K562 (cell line): ENCODE measurements around the gene E2F3. TPM values are rescaled to one million over a fixed set of nuclear protein-coding genes. Genes with fewer than 3 reads are reported as not detected.

Source experiments
- ATAC-seq: fragments of 200-7000 bp; cut with Tn5 transposase; 3 replicates; pipeline ENCODE4 v1.9.1; 2020; ENCODE audit warnings: moderate library complexity
- BruUV-seq: library from RNA; stranded (reverse); fragments of 400-500 nt; replicated peaks from 2 replicates; lab custom pipeline; 2021; lab: Mats Ljungman, UMichigan
- CTCF ChIA-PET: fragments of 300-600 bp; formaldehyde crosslinking; extraction: SDS; loops from one replicate; lab custom pipeline; 2021; ENCODE audit warnings: low intra/inter-chr PET ratio; lab: Yijun Ruan, JAX
- POLR2A ChIA-PET: fragments of 300-600, 350-650 bp; sonication (Branson Sonifier 250); formaldehyde crosslinking; extraction: SDS; loops from one replicate; lab custom pipeline; 2021; ENCODE audit warnings: antibody characterized with exemption, inconsistent platforms; lab: Yijun Ruan, JAX
- DNase-seq, 4 experiments: peaks; one replicate each; pipeline versions ENCODE4 v3.0.0 to v3.0.0-alpha.2; 2011 to 2018; ENCODE audit warnings: low spot score in 3 of 4, mixed read lengths in 3 of 4; ENCODE audit errors: extremely low read depth in 1 of 4
- FAIRE-seq: peaks from 2 replicates; lab custom pipeline; 2011; peaks lifted over from hg19 to GRCh38; lab: Jason Lieb, UNC
- H2AFZ ChIP-seq: 2 replicates; pipeline ENCODE4 v1.6.0; 2011; ENCODE audit warnings: low read depth, low read length, control low read depth, inconsistent platforms
- H3K27ac ChIP-seq: fragments of 200-600 bp; 3 replicates; pipeline ENCODE4 v1.8.0; 2011; ENCODE audit warnings: low read depth, mild to moderate bottlenecking, control low read depth, inconsistent platforms, low read length, moderate library complexity, mixed read lengths; ENCODE audit errors: extremely low read depth
- H3K27me3 ChIP-seq, 2 experiments: fragments of 300-600 bp in 1 of 2; 2 replicates in 1 of 2; 3 replicates in 1 of 2; pipeline versions ENCODE4 v1.6.0 to v1.8.0; 2011; ENCODE audit warnings: inconsistent platforms in 2 of 2, low read length in 2 of 2, mild to moderate bottlenecking in 1 of 2, mixed read lengths in 1 of 2, moderate library complexity in 1 of 2; ENCODE audit not compliant: control insufficient read depth in 2 of 2, insufficient read depth in 2 of 2
- H3K36me3 ChIP-seq: fragments of 300-600 bp; 3 replicates; pipeline ENCODE4 v1.8.0; 2011; ENCODE audit warnings: mild to moderate bottlenecking, low read length, inconsistent platforms; ENCODE audit not compliant: control insufficient read depth, insufficient read depth
- H3K4me1 ChIP-seq, 2 experiments: fragments of 200-600 bp in 1 of 2; replicated peaks in 1 of 2; 2 replicates in 1 of 2; 3 replicates in 1 of 2; pipeline versions ENCODE4 v1.5.1 to v1.8.0; 2011; ENCODE audit warnings: inconsistent platforms in 2 of 2, low read length in 2 of 2, mild to moderate bottlenecking in 1 of 2, mixed read lengths in 1 of 2, moderate library complexity in 1 of 2; ENCODE audit not compliant: control insufficient read depth in 2 of 2, insufficient read depth in 2 of 2
- H3K4me2 ChIP-seq: 2 replicates; pipeline ENCODE4 v1.6.1; 2011; ENCODE audit warnings: low read length, control low read depth, inconsistent platforms, mixed read lengths; ENCODE audit not compliant: insufficient read depth
- H3K4me3 ChIP-seq: fragments of 200-600 bp; sonication (generic), shearing (Covaris generic); 2 replicates; pipeline ENCODE4 v1.5.1; 2016; ENCODE audit warnings: control low read depth, inconsistent platforms
- H3K79me2 ChIP-seq: fragments of 200-600 bp; 3 replicates; pipeline ENCODE4 v1.8.0; 2011; ENCODE audit warnings: low read length, inconsistent platforms; ENCODE audit not compliant: control insufficient read depth, insufficient read depth
- H3K9ac ChIP-seq, 2 experiments: 2 replicates each; pipeline versions ENCODE4 v1.6.0 to v1.6.1; 2011; ENCODE audit warnings: low read depth in 2 of 2, low read length in 2 of 2, control low read depth in 1 of 2, inconsistent platforms in 1 of 2, mild to moderate bottlenecking in 1 of 2, mixed read lengths in 1 of 2; ENCODE audit not compliant: insufficient read depth in 1 of 2
- H3K9me1 ChIP-seq: one replicate; pipeline ENCODE4 v1.6.0; 2011; ENCODE audit warnings: inconsistent platforms, mild to moderate bottlenecking, low read length, moderate library complexity; ENCODE audit not compliant: control insufficient read depth, insufficient read depth
- H3K9me3 ChIP-seq: replicated peaks from 2 replicates; pipeline ENCODE4 v1.5.1; 2011; ENCODE audit warnings: low read depth, low read length, inconsistent platforms; ENCODE audit not compliant: control insufficient read depth, insufficient read depth
- H4K20me1 ChIP-seq: replicated peaks from 2 replicates; pipeline ENCODE4 v1.6.1; 2011; ENCODE audit warnings: low read length, inconsistent platforms, mixed read lengths; ENCODE audit not compliant: control insufficient read depth, insufficient read depth
- JUND ChIP-seq, 2 experiments: IDR thresholded peaks; 2 replicates in 1 of 2; 3 replicates in 1 of 2; pipeline ENCODE4 v1.6.1; 2011; ENCODE audit warnings: borderline replicate concordance in 2 of 2, low read depth in 2 of 2, low read length in 2 of 2, improper control_type of control experiment in 1 of 2, missing biosample characterization in 1 of 2, missing genetic modification characterization in 1 of 2, missing genetic modification reagents in 1 of 2
- MNT ChIP-seq, 2 experiments: fragments of 450-650 bp; conservative IDR thresholded peaks; 2 replicates each; pipeline ENCODE4 v1.6.1; 2017; ENCODE audit warnings: mild to moderate bottlenecking in 2 of 2, moderate library complexity in 2 of 2
- MTA3 ChIP-seq: fragments of 450-650 bp; formaldehyde crosslinking; IDR thresholded peaks from 2 replicates; pipeline ENCODE4 v1.6.1; 2017; ENCODE audit warnings: mild to moderate bottlenecking, borderline replicate concordance
- PHF8 ChIP-seq: fragments of 200-600 bp; sonication (generic); IDR thresholded peaks from 2 replicates; pipeline ENCODE4 v1.6.1; 2012; ENCODE audit warnings: mixed run types, mild to moderate bottlenecking, inconsistent platforms, low read length, moderate library complexity, borderline replicate concordance
- SPI1 ChIP-seq: IDR thresholded peaks from 2 replicates; pipeline ENCODE4 v1.6.1; 2011; ENCODE audit warnings: low read depth, low read length, control low read depth, borderline replicate concordance
- ZBTB11 ChIP-seq, 3 experiments: fragments of 200-800 bp in 1 of 3; fragments of 250-450 bp in 1 of 3; fragments of 450-650 bp in 1 of 3; sonication (Bioruptor Pico) in 1 of 3; sonication (Bioruptor generic) in 1 of 3; formaldehyde crosslinking in 1 of 3; IDR thresholded peaks; 2 replicates each; pipeline versions ENCODE4 v1.6.1 to v1.8.0; 2016 to 2022; ENCODE audit warnings: mild to moderate bottlenecking in 2 of 3, missing genetic modification characterization in 2 of 3, missing compliant biosample characterization in 1 of 3, moderate library complexity in 1 of 3
- WGBS: fragments of 100-300 bp; shearing (Covaris generic); methylation state at CpG from one replicate; pipeline ENCODE4 v1.1.6; 2016; ENCODE audit warnings: low coverage, mixed read lengths; ENCODE audit not compliant: insufficient coverage; ENCODE audit errors: missing lambda C conversion rate; 5-methylcytosine and 5-hydroxymethylcytosine counted together
- in situ Hi-C: fragments of 300-500 bp; cut with MboI; formaldehyde crosslinking; loops from 4 replicates; pipeline ENCODE4 v1.15.0; 2018; ENCODE audit warnings: inconsistent platforms, mixed read lengths
- intact Hi-C: fragments of 100-400 bp; cut with micrococcal nuclease; formaldehyde crosslinking; loops from 2 replicates; pipeline ENCODE4 v1.14.2; 2022
- polyA plus RNA-seq, 8 experiments: library from polyadenylated mRNA; depleted of rRNA in 4 of 8; stranded (reverse) in 5 of 8; unstranded in 3 of 8; fragments of >200 nt; fragmentation: Nextera tagmentation in 2 of 8; fragmentation: Illumina TruSeq in 1 of 8; extraction: Ambion mirVana in 2 of 8; extraction: Trizol in 1 of 8; gene quantifications; 2 replicates each; pipeline versions ENCODE4 v1.2.1 to v1.2.3, GENCODE V29; 2011 to 2014; ENCODE audit warnings: inconsistent platforms in 1 of 8, missing spikeins in 1 of 8
- total RNA-seq, 7 experiments: library from RNA; depleted of rRNA in 6 of 7; stranded (reverse); fragments of >200 nt in 6 of 7; fragmentation: Illumina TruSeq in 2 of 7; extraction: Trizol in 2 of 7; gene quantifications; 2 replicates each; pipeline versions ENCODE4 v1.2.1 to v1.2.3, GENCODE V29; 2011 to 2021; ENCODE audit warnings: low replicate concordance in 1 of 7
- TF ChIP-seq, protein P1 (sequence below): sonication (generic); formaldehyde crosslinking; IDR thresholded peaks from 2 replicates; pipeline ENCODE4 v1.9.0; 2022; ENCODE audit warnings: mild to moderate bottlenecking, missing genetic modification reagents
- TF ChIP-seq, protein P2 (sequence below): sonication (generic); formaldehyde crosslinking; IDR thresholded peaks from 2 replicates; pipeline ENCODE4 v1.8.0; 2022; ENCODE audit warnings: mild to moderate bottlenecking, missing genetic modification reagents

The E2F3 gene
- total and polyA plus RNA-seq, 9 of the 15 experiments (the other 6 are each of a cell fraction or from before 2014, with no cell fraction given) = 11.1 to 44.7 (median 27.2) TPM

DNA sequence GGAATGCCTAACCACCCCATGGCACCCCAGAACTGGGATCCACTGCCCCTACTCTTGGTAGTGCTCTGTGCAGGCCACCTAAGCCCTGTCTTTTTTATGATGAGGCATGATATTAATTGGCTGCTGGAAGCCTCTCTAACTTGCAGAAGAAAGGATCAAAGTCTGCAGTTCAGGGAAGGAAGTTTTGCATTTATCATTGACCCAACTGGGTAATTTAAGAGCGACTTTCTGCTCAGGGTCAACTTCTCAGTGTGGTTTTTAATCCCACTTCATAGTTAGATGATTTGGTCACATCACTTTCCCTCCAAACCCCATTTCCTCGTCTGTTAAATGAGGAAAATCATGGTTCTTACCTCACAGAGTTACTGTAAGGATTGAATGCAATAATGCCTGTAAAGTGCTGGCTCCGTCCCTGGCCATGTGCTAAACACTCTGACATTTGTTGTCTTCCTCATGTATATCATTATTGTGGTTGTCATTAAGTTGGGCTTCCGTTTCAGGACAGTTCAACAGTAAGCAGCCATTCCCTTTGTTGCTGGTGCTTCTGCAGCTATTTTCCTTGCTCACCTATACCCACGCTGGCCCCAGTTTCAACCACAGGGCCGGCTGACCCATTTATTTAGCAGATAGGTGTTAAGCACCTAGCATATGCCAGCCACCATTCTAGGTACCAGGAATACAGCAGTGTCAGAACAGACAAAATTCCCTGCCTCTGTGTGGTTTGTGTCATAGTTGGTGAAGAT is 14.2 kb downstream of the E2F3 start:
- H3K27ac ChIP-seq = peak overlapping the region; percentile 76
- H3K4me2 ChIP-seq = peak overlapping the region; percentile 59
- peaks cover 4% of the 10 kb centered on the region for H3K9me1 ChIP-seq
- H4K20me1 ChIP-seq = peaks cover 48% of the 10 kb centered on the region
- H3K4me1 ChIP-seq = peaks cover 42 to 83% of the 10 kb centered on the region in 2 experiments
- H2AFZ ChIP-seq = no peak overlapping the region
- DNase-seq (no peak), FAIRE-seq (no peak), ATAC-seq (peak; percentile 2; the same call in 2 of the 3 replicates)
- in situ Hi-C loops (no loop called here), intact Hi-C loops (no loop called here)
- BruUV-seq = no TSS peak
- ChIA-PET POLR2A (interaction anchor here (0.5 to 2.6 kb wide), 3 partner anchors 8 to 83 kb away, joined by 3 to 13 read pairs (median 5); no protein-coding TSS in a partner anchor), CTCF (no interaction called here)
- H3K4me3 ChIP-seq = no peak overlapping the region
- H3K79me2 ChIP-seq = peaks cover 100% of the 10 kb centered on the region
- peak overlapping the region; percentile 7 to 55; a peak in 2 of 4 replicates for H3K9ac ChIP-seq
- no peaks in the 10 kb centered on the region for H3K27me3 ChIP-seq
- peaks cover 79% of the 10 kb centered on the region for H3K36me3 ChIP-seq
- 33% methylated on average over 6 of the region's 6 CpGs for WGBS
- H3K9me3 ChIP-seq = no peaks in the 10 kb centered on the region
- TF ChIP-seq, protein P1, sequence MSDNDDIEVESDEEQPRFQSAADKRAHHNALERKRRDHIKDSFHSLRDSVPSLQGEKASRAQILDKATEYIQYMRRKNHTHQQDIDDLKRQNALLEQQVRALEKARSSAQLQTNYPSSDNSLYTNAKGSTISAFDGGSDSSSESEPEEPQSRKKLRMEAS (CRISPR knock-in tag) = 0 out of 2 replicates have a peak, but pooled peaks have one; percentile 25
- 0 out of 2 replicates have a peak, but pooled peaks have one; percentile 2 for TF ChIP-seq SPI1
- peak in 1 of 3 experiments; percentile 2; a peak in 1 of 6 replicates for TF ChIP-seq ZBTB11 (CRISPR knock-in tag; IDR thresholded peaks at IDR 0.05)
- TF ChIP-seq, protein P2, sequence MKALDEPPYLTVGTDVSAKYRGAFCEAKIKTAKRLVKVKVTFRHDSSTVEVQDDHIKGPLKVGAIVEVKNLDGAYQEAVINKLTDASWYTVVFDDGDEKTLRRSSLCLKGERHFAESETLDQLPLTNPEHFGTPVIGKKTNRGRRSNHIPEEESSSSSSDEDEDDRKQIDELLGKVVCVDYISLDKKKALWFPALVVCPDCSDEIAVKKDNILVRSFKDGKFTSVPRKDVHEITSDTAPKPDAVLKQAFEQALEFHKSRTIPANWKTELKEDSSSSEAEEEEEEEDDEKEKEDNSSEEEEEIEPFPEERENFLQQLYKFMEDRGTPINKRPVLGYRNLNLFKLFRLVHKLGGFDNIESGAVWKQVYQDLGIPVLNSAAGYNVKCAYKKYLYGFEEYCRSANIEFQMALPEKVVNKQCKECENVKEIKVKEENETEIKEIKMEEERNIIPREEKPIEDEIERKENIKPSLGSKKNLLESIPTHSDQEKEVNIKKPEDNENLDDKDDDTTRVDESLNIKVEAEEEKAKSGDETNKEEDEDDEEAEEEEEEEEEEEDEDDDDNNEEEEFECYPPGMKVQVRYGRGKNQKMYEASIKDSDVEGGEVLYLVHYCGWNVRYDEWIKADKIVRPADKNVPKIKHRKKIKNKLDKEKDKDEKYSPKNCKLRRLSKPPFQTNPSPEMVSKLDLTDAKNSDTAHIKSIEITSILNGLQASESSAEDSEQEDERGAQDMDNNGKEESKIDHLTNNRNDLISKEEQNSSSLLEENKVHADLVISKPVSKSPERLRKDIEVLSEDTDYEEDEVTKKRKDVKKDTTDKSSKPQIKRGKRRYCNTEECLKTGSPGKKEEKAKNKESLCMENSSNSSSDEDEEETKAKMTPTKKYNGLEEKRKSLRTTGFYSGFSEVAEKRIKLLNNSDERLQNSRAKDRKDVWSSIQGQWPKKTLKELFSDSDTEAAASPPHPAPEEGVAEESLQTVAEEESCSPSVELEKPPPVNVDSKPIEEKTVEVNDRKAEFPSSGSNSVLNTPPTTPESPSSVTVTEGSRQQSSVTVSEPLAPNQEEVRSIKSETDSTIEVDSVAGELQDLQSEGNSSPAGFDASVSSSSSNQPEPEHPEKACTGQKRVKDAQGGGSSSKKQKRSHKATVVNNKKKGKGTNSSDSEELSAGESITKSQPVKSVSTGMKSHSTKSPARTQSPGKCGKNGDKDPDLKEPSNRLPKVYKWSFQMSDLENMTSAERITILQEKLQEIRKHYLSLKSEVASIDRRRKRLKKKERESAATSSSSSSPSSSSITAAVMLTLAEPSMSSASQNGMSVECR (CRISPR knock-in tag) = no peak
- peak; percentile 6; the same call in 1 of the 2 replicates for TF ChIP-seq PHF8
- TF ChIP-seq MTA3 = 0 out of 2 replicates have a peak, but pooled peaks have one; percentile 3
- TF ChIP-seq MNT (conservative IDR thresholded peaks at IDR 0.05) = peak in 1 of 2 experiments; percentile 46; a peak in 1 of 4 replicates
- no peak for TF ChIP-seq JUND (IDR thresholded peaks at IDR 0.05; ENCODE audit: borderline replicate concordance, low read depth, low read length)
- 0 out of 3 replicates have a peak, but pooled peaks have one; percentile 4 for TF ChIP-seq JUND (tag; IDR thresholded peaks at IDR 0.05; ENCODE audit: borderline replicate concordance, low read depth, low read length)
